Psoas muscle (tissue), 8 donors: ENCODE data around the gene WNT10A. TPM values are rescaled to one million over a fixed set of nuclear protein-coding genes. Genes with fewer than 3 reads are reported as not detected.

Source experiments
- ATAC-seq, 4 donors: fragments of 200-7000 bp; cut with Tn5 transposase; one replicate each; pipeline ENCODE4 v1.9.1; 2020; ENCODE audit warnings: moderate library complexity in 3 of 4, mild to moderate bottlenecking in 2 of 4
- DNase-seq, 2 donors: peaks; one replicate each; pipeline ENCODE4 v3.0.0-alpha.2; 2020
- H3K27ac ChIP-seq: fragments of 200-600 bp; one replicate; pipeline ENCODE4 v1.8.0; 2022
- H3K27me3 ChIP-seq, 3 donors: fragments of 200-600 bp in 1 of 3; one replicate each; pipeline versions ENCODE4 v1.6.1 to v1.8.0; 2013 to 2022; ENCODE audit warnings: low read length in 2 of 3, mild to moderate bottlenecking in 2 of 3, moderate library complexity in 1 of 3; ENCODE audit not compliant: insufficient read depth in 3 of 3
- H3K36me3 ChIP-seq, 2 donors: fragments of 200-600 bp in 1 of 2; one replicate each; pipeline versions ENCODE4 v1.6.1 to v1.8.0; 2013 to 2022; ENCODE audit warnings: low read depth in 1 of 2, mild to moderate bottlenecking in 1 of 2, moderate library complexity in 1 of 2; ENCODE audit not compliant: insufficient read depth in 1 of 2
- H3K4me1 ChIP-seq: fragments of 200-600 bp; one replicate; pipeline ENCODE4 v1.8.0; 2022
- H3K4me3 ChIP-seq: fragments of 200-600 bp; one replicate; pipeline ENCODE4 v1.8.0; 2022; ENCODE audit warnings: mild to moderate bottlenecking
- H3K9me3 ChIP-seq: fragments of 200-600 bp; one replicate; pipeline ENCODE4 v1.8.0; 2022
- CTCF ChIP-seq: fragments of 200-600 bp; IDR thresholded peaks from one replicate; pipeline ENCODE4 v1.8.0; 2022; ENCODE audit warnings: antibody characterized with exemption
- WGBS, 3 donors: extraction: QIAGEN DNeasy Blood & Tissue Kit; methylation state at CpG; one replicate each; pipeline versions ENCODE4 v1.1.6 to v1.1.7; 2013; 5-methylcytosine and 5-hydroxymethylcytosine counted together
- intact Hi-C, 2 donors: fragments of 100-400 bp; cut with DNase I; formaldehyde crosslinking; loops; one replicate each; pipeline versions ENCODE4 v1.11.0 to v1.14.2; 2022
- polyA plus RNA-seq, 3 donors: library from polyadenylated mRNA; stranded (reverse); fragments of 200-250 nt; gene quantifications; one replicate each; pipeline ENCODE4 v1.2.3, GENCODE V29; 2013
- total RNA-seq, 4 donors: library from RNA; stranded (reverse); fragmentation: NEBNext Ultra II Directional in 2 of 4; extraction: Animal tissue kit (Norgen Biotek cat#: 25700) in 2 of 4; gene quantifications; one replicate each; pipeline versions ENCODE4 v1.2.1 to v1.2.4, GENCODE V29; 2021 to 2023
- donor health status: healthy with polysubstance abuse.
- donor health status: DM: no; HTN: no; CAD: no; lungs with moderate emphysema.
- donor health status: Bipolar disorder and iron deficiency.
- donor health status: healthy.
- donor health status: DM: yes; HTN: yes; CAD: no.
- donor health status: DM: no; HTN: no; CAD: no.
- donor health status: DM: no; HTN: no; CAD: no.
- donor health status: DM: yes; HTN: yes; CAD: no.

The WNT10A gene
- total and polyA plus RNA-seq, 7 donors: 0.01 to 0.03 TPM; not detected in 5

- H3K4me1 ChIP-seq: peaks cover 5% of the 10 kb centered on the region
- peaks cover 0 to 76% (median 19%) of the 10 kb centered on the region in 3 donors for H3K27me3 ChIP-seq
- peak overlapping the region; percentile 26 for H3K4me3 ChIP-seq
- H3K27ac ChIP-seq: no peak overlapping the region
- intact Hi-C loops: no loop called here
- ATAC-seq: no peak
- H3K36me3 ChIP-seq: no peaks in the 10 kb centered on the region
- 24 to 29% (median 25%) methylated on average over 11 of the region's 11 CpGs for whole genome bisulfite sequencing, 3 donors
- no peak for TF ChIP-seq CTCF
- H3K9me3 ChIP-seq: no peaks in the 10 kb centered on the region
- DNase-seq: peak in 1 of 2 donors; percentile 52
These were observed 913 bp upstream of the WNT10A start for GRCh38 chr2:218879776-218880101.

GRCh38 chr2:218880859-218881594 lies 375 bp downstream of the WNT10A start:
- Histone ChIP-seq H3K4me3 (peak overlapping the region; percentile 26), H3K36me3 (no peaks in the 10 kb centered on the region), H3K9me3 (no peaks in the 10 kb centered on the region), H3K27ac (no peak overlapping the region), H3K27me3 (peaks cover 0 to 65% (median 19%) of the 10 kb centered on the region in 3 donors), H3K4me1 (peaks cover 5% of the 10 kb centered on the region)
- intact Hi-C loops: no loop called here
- TF ChIP-seq CTCF: no peak
- 19 to 51% (median 32%) methylated on average over 11 to 24 of the region's 24 CpGs for WGBS, 3 donors
- ATAC-seq (no peak), DNase-seq (peak in 1 of 2 donors; percentile 28)

- Histone ChIP-seq H3K9me3 (no peaks in the 10 kb centered on the region), H3K27me3 (peaks cover 0 to 61% (median 19%) of the 10 kb centered on the region in 3 donors), H3K4me3 (no peak overlapping the region), H3K27ac (no peak overlapping the region), H3K36me3 (no peaks in the 10 kb centered on the region), H3K4me1 (peaks cover 5% of the 10 kb centered on the region)
- intact Hi-C loops: no loop called here
- ATAC-seq (no peak), DNase-seq (peak in 1 of 2 donors; percentile 46)
- TF ChIP-seq CTCF: no peak
- WGBS, 3 donors: 78 to 91% (median 80%) methylated on average over 13 of the region's 13 CpGs
These were observed 1.2 kb downstream of the WNT10A start for GRCh38 chr2:218881744-218882460.

- intact Hi-C loops: no loop called here
- TF ChIP-seq CTCF: no peak
- peaks cover 0 to 61% (median 19%) of the 10 kb centered on the region in 3 donors for H3K27me3 ChIP-seq
- no peaks in the 10 kb centered on the region for H3K36me3 ChIP-seq
- 79 to 84% (median 81%) methylated on average over 1 of the region's 1 CpG for WGBS, 3 donors
- H3K9me3 ChIP-seq: no peaks in the 10 kb centered on the region
- ATAC-seq: no peak
- DNase-seq: no peak
- peaks cover 5% of the 10 kb centered on the region for H3K4me1 ChIP-seq
- no peak overlapping the region for H3K4me3 ChIP-seq
- no peak overlapping the region for H3K27ac ChIP-seq
These were observed 1.8 kb downstream of the WNT10A start for GRCh38 chr2:218882461-218882816.
